H1 (cell line): ENCODE measurements around the gene OXLD1. TPM values are rescaled to one million over a fixed set of nuclear protein-coding genes. Genes with fewer than 3 reads are reported as not detected.

Source experiments
- CTCF ChIA-PET: fragments of 300-600 bp; sonication (Branson Sonifier 250); formaldehyde crosslinking; loops from one replicate; lab custom pipeline; 2021; ENCODE audit not compliant: partially characterized antibody; lab: Charles Lee
- POLR2A ChIA-PET: fragments of 300-600 bp; sonication (Branson Sonifier 250); formaldehyde crosslinking; loops from one replicate; lab custom pipeline; 2021; ENCODE audit warnings: inconsistent platforms; ENCODE audit not compliant: partially characterized antibody; lab: Charles Lee
- DNase-seq, 2 experiments: peaks; one replicate each; pipeline versions ENCODE4 v3.0.0 to v3.0.0-alpha.2; 2010 to 2022; ENCODE audit warnings: low spot score in 2 of 2, low read depth in 1 of 2, mixed read lengths in 1 of 2
- FAIRE-seq: peaks from 2 replicates; lab custom pipeline; 2011; peaks lifted over from hg19 to GRCh38; lab: Jason Lieb, UNC
- H2AFZ ChIP-seq: 2 replicates; pipeline ENCODE4 v1.8.1; 2012; ENCODE audit warnings: low read length, inconsistent platforms
- H2AK5ac ChIP-seq: 2 replicates; pipeline ENCODE4 v1.6.1; 2013; ENCODE audit warnings: low read depth, low read length
- H2BK120ac ChIP-seq: replicated peaks from 2 replicates; pipeline ENCODE3; 2013; ENCODE audit warnings: low read depth, low read length, inconsistent platforms
- H2BK12ac ChIP-seq: 2 replicates; pipeline ENCODE4 v1.6.1; 2013; ENCODE audit warnings: low read depth, low read length
- H2BK15ac ChIP-seq: 2 replicates; pipeline ENCODE4 v1.6.1; 2013; ENCODE audit warnings: low read length
- H2BK20ac ChIP-seq: 2 replicates; pipeline ENCODE4 v1.6.1; 2013; ENCODE audit warnings: low read length
- H2BK5ac ChIP-seq: 2 replicates; pipeline ENCODE4 v1.6.1; 2013; ENCODE audit warnings: low read depth, low read length
- H3K14ac ChIP-seq: 2 replicates; pipeline ENCODE4 v1.6.1; 2013; ENCODE audit warnings: inconsistent platforms; ENCODE audit not compliant: insufficient read length
- H3K18ac ChIP-seq: 2 replicates; pipeline ENCODE4 v1.6.1; 2013; ENCODE audit warnings: low read length; ENCODE audit errors: extremely low read depth
- H3K23ac ChIP-seq: 2 replicates; pipeline ENCODE4 v1.6.1; 2013; ENCODE audit warnings: inconsistent platforms; ENCODE audit not compliant: insufficient read length
- H3K23me2 ChIP-seq: 2 replicates; pipeline ENCODE4 v1.6.1; 2013; ENCODE audit warnings: low read depth, low read length
- H3K27ac ChIP-seq: 2 replicates; pipeline ENCODE4 v1.6.1; 2011; ENCODE audit warnings: low read depth, low read length, inconsistent platforms
- H3K27me3 ChIP-seq, 4 experiments: replicated peaks in 1 of 4; 1 replicate in 1 of 4; 2 replicates in 3 of 4; pipeline versions ENCODE4 v1.6.1 to v1.8.1; 2011 to 2013; ENCODE audit warnings: low read length in 3 of 4, mild to moderate bottlenecking in 3 of 4, inconsistent platforms in 2 of 4, mixed read lengths in 2 of 4, moderate library complexity in 1 of 4; ENCODE audit not compliant: control insufficient read depth in 3 of 4, insufficient read depth in 3 of 4; ENCODE audit errors: extremely low read depth in 1 of 4
- H3K36me3 ChIP-seq, 4 experiments: 2 replicates each; pipeline versions ENCODE4 v1.6.1 to v1.8.1; 2011 to 2013; ENCODE audit warnings: mild to moderate bottlenecking in 4 of 4, low read length in 3 of 4, moderate library complexity in 2 of 4, control low read depth in 1 of 4, inconsistent platforms in 1 of 4; ENCODE audit not compliant: insufficient read depth in 4 of 4, control insufficient read depth in 2 of 4
- H3K4ac ChIP-seq: replicated peaks from 2 replicates; pipeline ENCODE3; 2013; ENCODE audit warnings: low read length, low read depth, mixed read lengths, inconsistent platforms; ENCODE audit not compliant: insufficient read length
- H3K4me1 ChIP-seq, 4 experiments: replicated peaks in 1 of 4; 1 replicate in 1 of 4; 2 replicates in 3 of 4; pipeline versions ENCODE4 v1.6.1 to v1.8.1; 2011 to 2013; ENCODE audit warnings: low read length in 3 of 4, inconsistent platforms in 2 of 4, mixed read lengths in 1 of 4; ENCODE audit not compliant: insufficient read depth in 4 of 4, control insufficient read depth in 3 of 4
- H3K4me2 ChIP-seq, 2 experiments: 2 replicates each; pipeline versions ENCODE4 v1.6.1 to v1.8.1; 2011 to 2013; ENCODE audit warnings: low read depth in 2 of 2, low read length in 2 of 2, control low read depth in 1 of 2, inconsistent platforms in 1 of 2, mild to moderate bottlenecking in 1 of 2; ENCODE audit not compliant: insufficient read depth in 1 of 2
- H3K4me3 ChIP-seq, 4 experiments: fragments of 200-600, 300-600 bp in 1 of 4; sonication (generic), shearing (Covaris generic), sonication (Bioruptor Twin) in 1 of 4; 2 replicates each; pipeline versions ENCODE4 v1.5.1 to v1.8.1; 2011 to 2016; ENCODE audit warnings: low read length in 4 of 4, low read depth in 3 of 4, control low read depth in 2 of 4, inconsistent platforms in 2 of 4, mild to moderate bottlenecking in 2 of 4, mixed read lengths in 1 of 4, moderate library complexity in 1 of 4; ENCODE audit not compliant: insufficient read depth in 2 of 4; ENCODE audit errors: extremely low read depth in 1 of 4
- H3K56ac ChIP-seq: replicated peaks from 2 replicates; pipeline ENCODE3; 2013; ENCODE audit warnings: low read depth, mild to moderate bottlenecking, mixed read lengths, low read length, inconsistent platforms; ENCODE audit not compliant: insufficient read length
- H3K79me1 ChIP-seq: 2 replicates; pipeline ENCODE4 v1.6.1; 2013; ENCODE audit warnings: low read depth, low read length, control low read depth
- H3K79me2 ChIP-seq, 2 experiments: 2 replicates each; pipeline versions ENCODE4 v1.6.1 to v1.8.1; 2012 to 2013; ENCODE audit warnings: low read length in 2 of 2, mild to moderate bottlenecking in 2 of 2, inconsistent platforms in 1 of 2; ENCODE audit not compliant: insufficient read depth in 2 of 2, control insufficient read depth in 1 of 2
- H3K9ac ChIP-seq, 4 experiments: replicated peaks in 1 of 4; 1 replicate in 1 of 4; 2 replicates in 3 of 4; pipeline versions ENCODE4 v1.6.1 to v1.8.1; 2011 to 2013; ENCODE audit warnings: low read depth in 3 of 4, low read length in 3 of 4, control low read depth in 2 of 4, mild to moderate bottlenecking in 2 of 4, moderate library complexity in 2 of 4, inconsistent platforms in 1 of 4; ENCODE audit errors: extremely low read depth in 1 of 4
- H3K9me3 ChIP-seq, 2 experiments: 2 replicates each; pipeline versions ENCODE4 v1.6.1 to v1.8.1; 2012 to 2013; ENCODE audit warnings: mild to moderate bottlenecking in 2 of 2, moderate library complexity in 2 of 2, control low read depth in 1 of 2, inconsistent platforms in 1 of 2, low read depth in 1 of 2, low read length in 1 of 2, mixed read lengths in 1 of 2; ENCODE audit not compliant: insufficient read depth in 2 of 2
- H4K20me1 ChIP-seq, 2 experiments: replicated peaks in 1 of 2; 2 replicates each; pipeline versions ENCODE3 to v1.8.1; 2011 to 2013; ENCODE audit warnings: inconsistent platforms in 2 of 2, low read length in 2 of 2, mild to moderate bottlenecking in 1 of 2; ENCODE audit not compliant: insufficient read depth in 2 of 2, control insufficient read depth in 1 of 2
- H4K5ac ChIP-seq: 2 replicates; pipeline ENCODE4 v1.6.1; 2013; ENCODE audit warnings: low read length, low read depth, mixed read lengths, inconsistent platforms; ENCODE audit not compliant: insufficient read length
- H4K8ac ChIP-seq: 2 replicates; pipeline ENCODE4 v1.8.0; 2013; ENCODE audit warnings: mild to moderate bottlenecking, moderate library complexity, low read length, inconsistent platforms; ENCODE audit not compliant: insufficient read depth; ENCODE audit errors: extremely low read depth
- H4K91ac ChIP-seq: replicated peaks from 2 replicates; pipeline ENCODE3; 2013; ENCODE audit warnings: low read length, mixed read lengths, inconsistent platforms; ENCODE audit not compliant: insufficient read length
- KDM4A ChIP-seq: IDR thresholded peaks from one replicate; pipeline ENCODE4 v1.7.1; 2012; ENCODE audit warnings: low read depth, mild to moderate bottlenecking, moderate library complexity, low read length, inconsistent platforms; ENCODE audit not compliant: severe bottlenecking
- PHF8 ChIP-seq: fragments of 200-600 bp; sonication (generic); conservative IDR thresholded peaks from 2 replicates; pipeline ENCODE4 v1.7.1; 2012; ENCODE audit warnings: low read depth, mild to moderate bottlenecking, inconsistent platforms, low read length, moderate library complexity
- WGBS, 2 experiments: shearing (Covaris generic) in 1 of 2; methylation state at CpG; one replicate each; pipeline versions ENCODE4 v1.1.6 to v1.1.7; 2013 to 2015; ENCODE audit warnings: low lambda C conversion rate in 2 of 2, mixed read lengths in 2 of 2, inconsistent platforms in 1 of 2, low coverage in 1 of 2, missing lambda C conversion rate in 1 of 2; ENCODE audit not compliant: insufficient replicate concordance in 2 of 2, insufficient coverage in 1 of 2, insufficient read length in 1 of 2; ENCODE audit errors: extremely low coverage in 1 of 2, missing lambda C conversion rate in 1 of 2; 5-methylcytosine and 5-hydroxymethylcytosine counted together
- polyA plus RNA-seq, 7 experiments: library from polyadenylated mRNA; depleted of rRNA in 3 of 7; stranded (reverse) in 5 of 7; unstranded in 2 of 7; fragments of >200 nt in 5 of 7; fragments of 200-250 nt in 2 of 7; gene quantifications; 1 replicate in 5 of 7; 2 replicates in 1 of 7; 4 replicates in 1 of 7; pipeline versions ENCODE4 v1.2.1 to v1.2.3, GENCODE V29; 2011 to 2013; ENCODE audit warnings: missing spikeins in 2 of 7, mixed read lengths in 2 of 7
- total RNA-seq: library from RNA; stranded (reverse); fragmentation: NEBNext Ultra II Directional; extraction: Animal tissue kit (Norgen Biotek cat#: 25700); gene quantifications from 2 replicates; pipeline ENCODE4 v1.2.1, GENCODE V29; 2021
- TF ChIP-seq, protein P1 (sequence below): IDR thresholded peaks from 2 replicates; pipeline ENCODE4 v1.6.1; 2012; ENCODE audit warnings: inconsistent platforms
- TF ChIP-seq, protein P2 (sequence below), 3 experiments: IDR thresholded peaks; 1 replicate in 2 of 3; 2 replicates in 1 of 3; pipeline versions ENCODE4 v1.5.1 to v1.6.1; 2011; ENCODE audit warnings: low read length in 3 of 3, mild to moderate bottlenecking in 3 of 3, inconsistent platforms in 2 of 3, low read depth in 1 of 3, moderate library complexity in 1 of 3; ENCODE audit not compliant: insufficient read depth in 1 of 3; ENCODE audit errors: control extremely low read depth in 1 of 3

Gene OXLD1
- total and polyA plus RNA-seq, 2 of the 8 experiments (the other 6 are each of a cell fraction or from before 2014, with no cell fraction given): 41.5 to 61.9 TPM

DNA sequence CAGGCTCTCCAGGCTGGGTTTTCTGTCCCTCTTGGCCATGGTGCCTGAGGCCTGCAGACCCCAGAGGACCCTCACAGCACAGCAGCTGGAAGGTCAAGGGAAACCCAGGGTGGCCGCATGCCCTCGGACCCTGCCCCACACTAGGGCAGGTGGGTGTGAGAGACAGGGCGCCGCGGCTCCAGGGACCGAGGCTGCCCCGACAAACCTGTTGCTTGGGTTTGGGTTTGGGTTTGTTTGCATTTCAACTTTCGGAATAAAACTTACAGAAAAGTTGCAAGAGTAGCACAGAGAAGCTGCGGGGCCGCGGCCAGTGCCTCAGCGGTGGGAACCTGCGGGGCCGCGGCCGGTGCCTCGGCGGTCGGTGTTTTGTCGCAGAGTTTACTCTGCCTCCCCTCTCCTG, 25.2 kb upstream of the OXLD1 start:
- Histone ChIP-seq H3K23ac (no peak overlapping the region), H2BK15ac (no peak overlapping the region), H3K4me1 (no peaks in the 10 kb centered on the region), H4K20me1 (peaks cover 3 to 18% of the 10 kb centered on the region in 2 experiments), H3K9ac (no peak overlapping the region), H3K36me3 (peaks cover 2 to 66% (median 31%) of the 10 kb centered on the region in 4 experiments; a peak in 6 of 8 replicates), H4K8ac (no peak overlapping the region), H4K91ac (no peak overlapping the region), H4K5ac (no peak overlapping the region), H2BK12ac (no peak overlapping the region), H3K56ac (no peak overlapping the region), H2AK5ac (no peak overlapping the region), H2BK5ac (no peak overlapping the region), H3K4me3 (no peak overlapping the region), H3K27me3 (no peaks in the 10 kb centered on the region), H3K14ac (no peak overlapping the region)
- no peak for DNase-seq
- 97% methylated on average over 19 of the region's 20 CpGs; no CpG with 5 or more reads in 1 of the 2 experiments for WGBS, 2 experiments
- TF ChIP-seq, protein P1, sequence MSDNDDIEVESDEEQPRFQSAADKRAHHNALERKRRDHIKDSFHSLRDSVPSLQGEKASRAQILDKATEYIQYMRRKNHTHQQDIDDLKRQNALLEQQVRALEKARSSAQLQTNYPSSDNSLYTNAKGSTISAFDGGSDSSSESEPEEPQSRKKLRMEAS: no peak
- TF ChIP-seq KDM4A (no peak), PHF8 (no peak)
- TF ChIP-seq, protein P2, sequence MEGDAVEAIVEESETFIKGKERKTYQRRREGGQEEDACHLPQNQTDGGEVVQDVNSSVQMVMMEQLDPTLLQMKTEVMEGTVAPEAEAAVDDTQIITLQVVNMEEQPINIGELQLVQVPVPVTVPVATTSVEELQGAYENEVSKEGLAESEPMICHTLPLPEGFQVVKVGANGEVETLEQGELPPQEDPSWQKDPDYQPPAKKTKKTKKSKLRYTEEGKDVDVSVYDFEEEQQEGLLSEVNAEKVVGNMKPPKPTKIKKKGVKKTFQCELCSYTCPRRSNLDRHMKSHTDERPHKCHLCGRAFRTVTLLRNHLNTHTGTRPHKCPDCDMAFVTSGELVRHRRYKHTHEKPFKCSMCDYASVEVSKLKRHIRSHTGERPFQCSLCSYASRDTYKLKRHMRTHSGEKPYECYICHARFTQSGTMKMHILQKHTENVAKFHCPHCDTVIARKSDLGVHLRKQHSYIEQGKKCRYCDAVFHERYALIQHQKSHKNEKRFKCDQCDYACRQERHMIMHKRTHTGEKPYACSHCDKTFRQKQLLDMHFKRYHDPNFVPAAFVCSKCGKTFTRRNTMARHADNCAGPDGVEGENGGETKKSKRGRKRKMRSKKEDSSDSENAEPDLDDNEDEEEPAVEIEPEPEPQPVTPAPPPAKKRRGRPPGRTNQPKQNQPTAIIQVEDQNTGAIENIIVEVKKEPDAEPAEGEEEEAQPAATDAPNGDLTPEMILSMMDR (IDR thresholded peaks at IDR 0.05; ENCODE audit: control extremely low read depth in 1 of 3, insufficient read depth in 1 of 3, low read depth in 1 of 3, low read length in 3 of 3): no peak
- TF ChIP-seq, all 59 proteins: peak for 0
- H2BK20ac ChIP-seq: no peak overlapping the region
- POLR2A ChIA-PET: interaction anchor here (1.0 to 28.4 kb wide), 3 partner anchors 9 to 18 kb away, joined by 3 to 436 read pairs (median 100); partner anchors contain the start of genes ARL16, HGS, MRPL12 and SLC25A10
- no peak for FAIRE-seq
- no peaks in the 10 kb centered on the region for H3K9me3 ChIP-seq
- H2AFZ ChIP-seq: no peak overlapping the region
- no peak overlapping the region for H2BK120ac ChIP-seq
- no peaks in the 10 kb centered on the region for H3K23me2 ChIP-seq
- H3K79me2 ChIP-seq: no peaks in the 10 kb centered on the region
- CTCF ChIA-PET: interaction anchor here (1.3 to 1.4 kb wide), 2 partner anchors 10 to 16 kb away, joined by 4 to 5 read pairs; no protein-coding TSS in a partner anchor
- H3K4ac ChIP-seq: no peak overlapping the region
- H3K4me2 ChIP-seq: no peak overlapping the region
- no peak overlapping the region for H3K27ac ChIP-seq
- peaks cover 2% of the 10 kb centered on the region; the same call in 1 of the 2 replicates for H3K79me1 ChIP-seq
- no peak overlapping the region for H3K18ac ChIP-seq
